DOHH2 (cell line): ENCODE results near the gene TAF3.

ENCODE experiments used
- H3F3A ChIP-seq: fragments of 200-600 bp; sonication (generic), shearing (Covaris generic); 2 replicates; pipeline ENCODE4 v1.6.0; 2016; ENCODE audit warnings: antibody characterized with exemption, mild to moderate bottlenecking; ENCODE audit not compliant: control insufficient read depth, insufficient read depth
- H3K27ac ChIP-seq: fragments of 200-600 bp; sonication (generic); 2 replicates; pipeline ENCODE4 v1.5.1; 2014; ENCODE audit warnings: low read depth, mild to moderate bottlenecking, low read length, moderate library complexity
- H3K27me3 ChIP-seq: fragments of 200-600 bp; sonication (generic); 2 replicates; pipeline ENCODE4 v1.6.1; 2014; ENCODE audit warnings: mild to moderate bottlenecking, low read length, mixed read lengths; ENCODE audit not compliant: control insufficient read depth
- H3K36me3 ChIP-seq: fragments of 200-600 bp; sonication (generic); 2 replicates; pipeline ENCODE4 v1.6.1; 2014; ENCODE audit warnings: mild to moderate bottlenecking, low read length, moderate library complexity, mixed read lengths; ENCODE audit not compliant: control insufficient read depth
- H3K4me1 ChIP-seq: fragments of 200-600 bp; sonication (generic); 2 replicates; pipeline ENCODE4 v1.6.1; 2014; ENCODE audit warnings: mild to moderate bottlenecking, low read length, mixed read lengths; ENCODE audit not compliant: control insufficient read depth
- H3K4me2 ChIP-seq: fragments of 200-600 bp; sonication (generic); 2 replicates; pipeline ENCODE4 v1.6.0; 2014; ENCODE audit warnings: mild to moderate bottlenecking, low read length, moderate library complexity
- H3K4me3 ChIP-seq: fragments of 200-600 bp; sonication (generic); 2 replicates; pipeline ENCODE4 v1.5.1; 2014; ENCODE audit warnings: mild to moderate bottlenecking, low read length, mixed read lengths
- H3K79me2 ChIP-seq: fragments of 200-600 bp; sonication (generic); 2 replicates; pipeline ENCODE4 v1.6.1; 2014; ENCODE audit warnings: mild to moderate bottlenecking, low read length, mixed read lengths; ENCODE audit not compliant: control insufficient read depth
- H3K9me2 ChIP-seq: fragments of 200-600 bp; sonication (generic); replicated peaks from 2 replicates; pipeline ENCODE4 v1.6.1; 2014; ENCODE audit warnings: mild to moderate bottlenecking, low read length, mixed read lengths; ENCODE audit not compliant: control insufficient read depth
- H3K9me3 ChIP-seq: fragments of 200-600 bp; sonication (generic); 2 replicates; pipeline ENCODE4 v1.6.1; 2014; ENCODE audit warnings: antibody characterized with exemption, low read length, mixed read lengths; ENCODE audit not compliant: control insufficient read depth, insufficient read depth
- H4K20me1 ChIP-seq: fragments of 200-600 bp; sonication (generic); 2 replicates; pipeline ENCODE4 v1.6.0; 2014; ENCODE audit warnings: low read depth, mild to moderate bottlenecking, antibody characterized with exemption, low read length, moderate library complexity; ENCODE audit not compliant: control insufficient read depth, insufficient read depth
- CTCF ChIP-seq: fragments of 200-600 bp; sonication (generic); IDR thresholded peaks from one replicate; pipeline ENCODE4 v1.5.1; 2014; ENCODE audit warnings: antibody characterized with exemption, mild to moderate bottlenecking, low read depth, low read length; ENCODE audit not compliant: poor library complexity, severe bottlenecking
- EZH2phosphoT487 ChIP-seq: fragments of 200-600 bp; sonication (generic); IDR thresholded peaks from 2 replicates; pipeline ENCODE4 v1.6.1; 2017; ENCODE audit warnings: borderline replicate concordance, mild to moderate bottlenecking, antibody characterized with exemption, low read length, moderate library complexity, mixed read lengths

The TAF3 gene

GRCh38 chr10:8053446-8054243 lies 235.3 kb downstream of the TAF3 start:
- H3K27ac ChIP-seq, result no peak overlapping the region

GRCh38 chr10:8054244-8054493 lies 235.9 kb downstream of the TAF3 start:
- H3K4me2 ChIP-seq, result no peak overlapping the region
- TF ChIP-seq EZH2phosphoT487 (no peak), CTCF (no peak)
- H3K27ac ChIP-seq, result no peak overlapping the region
- H3K79me2 ChIP-seq, result no peaks in the 10 kb centered on the region
- H3K36me3 ChIP-seq, result no peaks in the 10 kb centered on the region
- no peaks in the 10 kb centered on the region; the same call in 1 of the 2 replicates for H3K9me3 ChIP-seq
- H3K4me3 ChIP-seq, result no peak overlapping the region
- H3K9me2 ChIP-seq, result no peaks in the 10 kb centered on the region
- H3K4me1 ChIP-seq, result no peaks in the 10 kb centered on the region
- no peaks in the 10 kb centered on the region for H3F3A ChIP-seq
- H4K20me1 ChIP-seq, result no peaks in the 10 kb centered on the region
- no peaks in the 10 kb centered on the region; the same call in 1 of the 2 replicates for H3K27me3 ChIP-seq

More at GRCh38 chr10:8053446-8054243, 235.3 kb downstream of the TAF3 start:
- no peaks in the 10 kb centered on the region for H3F3A ChIP-seq
- no peaks in the 10 kb centered on the region for H3K79me2 ChIP-seq
- H3K27me3 ChIP-seq, result peaks cover under 1% of the 10 kb centered on the region; the same call in 1 of the 2 replicates
- H3K4me1 ChIP-seq, result no peaks in the 10 kb centered on the region
- no peaks in the 10 kb centered on the region for H4K20me1 ChIP-seq
- no peaks in the 10 kb centered on the region; the same call in 1 of the 2 replicates for H3K9me3 ChIP-seq
- H3K9me2 ChIP-seq, result no peaks in the 10 kb centered on the region
- no peak overlapping the region for H3K4me3 ChIP-seq
- no peak overlapping the region for H3K4me2 ChIP-seq
- TF ChIP-seq CTCF (no peak), EZH2phosphoT487 (no peak)
- H3K36me3 ChIP-seq, result no peaks in the 10 kb centered on the region

GRCh38 chr10:8054494-8055407 lies 236.4 kb downstream of the TAF3 start, which contains the start of gene GATA3:
Gene GATA3 (plus strand): TSS chr10:8054688. CDS start chr10:8055656, 968 bp downstream.
- no peaks in the 10 kb centered on the region for H3K27me3 ChIP-seq
- no peaks in the 10 kb centered on the region for H3K9me2 ChIP-seq
- H3K9me3 ChIP-seq, result no peaks in the 10 kb centered on the region; the same call in 1 of the 2 replicates
- no peak within 1 kb of the TSS for H3K27ac ChIP-seq
- no peaks in the 10 kb centered on the region for H3K4me1 ChIP-seq
- no peak within 1 kb of the TSS for H3K4me3 ChIP-seq
- no peaks in the 10 kb centered on the region for H4K20me1 ChIP-seq
- no peak within 1 kb of the TSS for H3K4me2 ChIP-seq
- no peak for TF ChIP-seq EZH2phosphoT487
- no peak for TF ChIP-seq CTCF
- no peaks in the 10 kb centered on the region for H3K79me2 ChIP-seq
- no peaks in the 10 kb centered on the region for H3K36me3 ChIP-seq
- no peaks in the 10 kb centered on the region for H3F3A ChIP-seq
